Raji (cell line): ENCODE data around the gene FYTTD1.

Source experiments
- POLR2A ChIP-seq: IDR thresholded peaks from 2 replicates; pipeline ENCODE4 v1.6.1; 2011; ENCODE audit warnings: low read depth, low read length, control low read depth; ENCODE audit not compliant: insufficient read depth

FYTTD1 gene

GRCh38 chr3:197749601-197750395, at the start of gene FYTTD1:
Gene FYTTD1, plus strand, starts transcription at chr3:197749883. Its CDS starts 89 bp downstream, at chr3:197749972.
- peak; percentile 66 for TF ChIP-seq POLR2A

GRCh38 chr3:197700095-197700494, 49.6 kb upstream of the FYTTD1 start:
- TF ChIP-seq POLR2A = no peak

GRCh38 chr3:197701841-197702240, 47.8 kb upstream of the FYTTD1 start:
- no peak for TF ChIP-seq POLR2A

GRCh38 chr3:197706658-197707057, 43.0 kb upstream of the FYTTD1 start:
- no peak for TF ChIP-seq POLR2A

- TF ChIP-seq POLR2A = no peak
These were observed 40.5 kb upstream of the FYTTD1 start for GRCh38 chr3:197709135-197709534.

- no peak for TF ChIP-seq POLR2A
These were observed 37.5 kb upstream of the FYTTD1 start for GRCh38 chr3:197711973-197712707.

- TF ChIP-seq POLR2A = no peak
These were observed 36.2 kb upstream of the FYTTD1 start for GRCh38 chr3:197713477-197713822.

GRCh38 chr3:197714251-197714650, 35.4 kb upstream of the FYTTD1 start:
- no peak for TF ChIP-seq POLR2A

- TF ChIP-seq POLR2A = no peak
These were observed 30.8 kb upstream of the FYTTD1 start for GRCh38 chr3:197718891-197719290.

- no peak for TF ChIP-seq POLR2A
These were observed 29.0 kb upstream of the FYTTD1 start for GRCh38 chr3:197720694-197721093.

- no peak for TF ChIP-seq POLR2A
These were observed 26.9 kb upstream of the FYTTD1 start for GRCh38 chr3:197722734-197723133.

GRCh38 chr3:197728487-197728886, 21.2 kb upstream of the FYTTD1 start:
- no peak for TF ChIP-seq POLR2A

- no peak for TF ChIP-seq POLR2A
These were observed 19.5 kb upstream of the FYTTD1 start for GRCh38 chr3:197730200-197730599.

GRCh38 chr3:197733042-197733441, 16.6 kb upstream of the FYTTD1 start:
- TF ChIP-seq POLR2A = no peak

GRCh38 chr3:197734667-197735318, 14.9 kb upstream of the FYTTD1 start:
- peak; percentile 47; the same call in 1 of the 2 replicates for TF ChIP-seq POLR2A

- 0 out of 2 replicates have a peak, but pooled peaks have one; percentile 6 for TF ChIP-seq POLR2A
These were observed 13.6 kb upstream of the FYTTD1 start for GRCh38 chr3:197736010-197736490.
